AG09319 (cell line): ENCODE data around the gene BICDL1.

Experiments used
- DNase-seq: peaks from one replicate; pipeline ENCODE4 v3.0.0-alpha.2; 2010; ENCODE audit warnings: low read depth; ENCODE audit errors: extremely low read depth
- CTCF ChIP-seq: IDR thresholded peaks from 2 replicates; pipeline ENCODE4 v1.5.1; 2011; ENCODE audit warnings: low read depth, mild to moderate bottlenecking, inconsistent platforms, low read length, moderate library complexity

Gene BICDL1

GRCh38 chr12:120095331-120095730 lies 106.3 kb downstream of the BICDL1 start:
- TF ChIP-seq CTCF = no peak
- DNase-seq = no peak

GRCh38 chr12:120095736-120096135 lies 106.7 kb downstream of the BICDL1 start:
- DNase-seq = no peak
- TF ChIP-seq CTCF = no peak

- no peak for TF ChIP-seq CTCF
- no peak for DNase-seq
Measured at GRCh38 chr12:120096671-120097202, 107.7 kb downstream of the BICDL1 start.

- no peak for TF ChIP-seq CTCF
- no peak for DNase-seq
Measured at GRCh38 chr12:120098756-120099470, 109.9 kb downstream of the BICDL1 start.

GRCh38 chr12:120099738-120100137 lies 110.7 kb downstream of the BICDL1 start:
- DNase-seq = no peak
- no peak for TF ChIP-seq CTCF

- no peak for TF ChIP-seq CTCF
- DNase-seq = peak; percentile 24
Measured at GRCh38 chr12:120100630-120101029, 111.6 kb downstream of the BICDL1 start.

GRCh38 chr12:120101182-120101581 lies 112.1 kb downstream of the BICDL1 start:
- no peak for DNase-seq
- no peak for TF ChIP-seq CTCF
